Activated naive CD8-positive, alpha-beta T cell treated with anti-CD3 and anti-CD28 coated beads, Interleukin-2, amount 50 U/mL, for 24 hours (primary cell): ENCODE data around the gene GRHL3.
"Not testable (repeated sequence)": the region's sequence is repeated elsewhere in the genome, so short reads cannot be mapped to it uniquely, and the experiment has no call there.

Experiments
- ATAC-seq: fragments of 150-1000 bp; cut with Tn5 transposase; one replicate; pipeline ENCODE4 v1.10.0; 2021
- DNase-seq: peaks from one replicate; pipeline ENCODE4 v3.0.0; 2021
- H3K27ac Mint-ChIP-seq: one replicate; pipeline ENCODE4 v1.8.0; 2021; ENCODE audit warnings: mild to moderate bottlenecking, mixed read lengths
- H3K27me3 Mint-ChIP-seq: one replicate; pipeline ENCODE4 v1.8.0; 2021; ENCODE audit warnings: mixed read lengths
- H3K36me3 Mint-ChIP-seq: one replicate; pipeline ENCODE4 v1.8.0; 2021; ENCODE audit warnings: low read depth, mixed read lengths
- H3K4me1 Mint-ChIP-seq: one replicate; pipeline ENCODE4 v1.8.0; 2021; ENCODE audit warnings: mixed read lengths
- H3K4me3 Mint-ChIP-seq: one replicate; pipeline ENCODE4 v1.8.0; 2021; ENCODE audit warnings: mild to moderate bottlenecking, moderate library complexity, mixed read lengths
- H3K9me3 Mint-ChIP-seq: one replicate; pipeline ENCODE4 v1.8.0; 2021; ENCODE audit warnings: mixed read lengths

The GRHL3 gene

DNA sequence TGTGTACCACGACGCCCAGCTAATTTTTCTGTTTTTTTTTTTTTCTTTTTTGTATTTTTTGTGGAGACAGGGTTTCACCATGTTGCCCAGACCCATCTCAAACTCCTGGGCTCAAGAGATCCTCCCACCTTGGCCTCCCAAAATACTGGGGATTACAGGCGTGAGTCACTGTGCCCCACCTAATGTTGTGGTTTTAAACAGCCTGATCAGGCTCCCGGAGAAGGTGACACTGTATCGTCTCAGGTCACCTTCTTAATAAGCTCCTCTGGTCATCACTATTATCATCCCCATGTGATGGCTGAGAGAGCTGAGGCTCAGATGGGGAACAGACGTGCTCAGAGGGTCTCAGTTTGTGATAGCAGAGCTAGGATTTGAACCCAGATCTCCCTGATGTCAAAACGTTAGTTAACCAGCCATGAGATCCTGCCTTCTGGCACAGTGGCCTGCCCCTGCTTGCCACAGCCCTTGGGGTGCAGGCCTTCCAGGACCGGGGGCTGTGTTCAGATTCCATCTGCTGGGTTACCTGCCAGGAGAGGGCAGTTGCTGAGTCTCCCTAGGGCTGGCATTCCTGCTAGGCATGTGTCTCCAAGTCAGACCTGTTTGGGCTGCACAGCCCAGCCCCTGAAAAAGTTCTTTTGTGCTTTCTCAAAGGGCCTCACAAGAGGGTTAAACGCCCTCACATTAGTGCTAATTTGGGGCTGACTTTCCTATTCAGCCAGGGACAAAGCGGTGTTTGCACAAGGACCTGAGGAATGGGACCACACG lies 32.7 kb upstream of the GRHL3 start:
- ATAC-seq: no peak
- Mint-ChIP-seq H3K27me3 (no peaks in the 10 kb centered on the region), H3K4me3 (no peak overlapping the region), H3K9me3 (no peaks in the 10 kb centered on the region), H3K27ac (no peak overlapping the region), H3K36me3 (no peaks in the 10 kb centered on the region), H3K4me1 (no peaks in the 10 kb centered on the region)
- no peak for DNase-seq

DNA sequence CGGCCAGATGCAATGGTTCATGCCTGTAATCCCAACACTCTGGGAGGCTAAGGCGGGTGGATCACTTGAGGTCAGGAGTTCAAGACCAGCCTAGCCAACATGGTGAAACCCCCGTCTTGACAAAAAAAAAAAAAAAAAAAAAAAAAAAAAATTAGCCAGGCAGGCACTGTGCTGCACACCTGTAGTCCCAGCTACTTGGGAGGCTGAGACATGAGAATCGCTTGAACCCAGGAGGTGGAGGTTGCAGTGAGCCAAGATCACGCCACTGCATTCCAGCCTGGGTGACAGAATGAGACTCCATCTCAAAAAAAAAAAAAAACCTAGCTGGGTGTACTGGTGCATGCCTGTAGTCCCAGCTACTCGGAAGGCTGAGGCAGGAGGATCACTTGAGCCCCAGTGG lies 31.4 kb upstream of the GRHL3 start:
- ATAC-seq, H3K36me3 Mint-ChIP-seq, DNase-seq, H3K4me3 Mint-ChIP-seq, H3K27ac Mint-ChIP-seq, H3K27me3 Mint-ChIP-seq, H3K9me3 Mint-ChIP-seq, H3K4me1 Mint-ChIP-seq: not testable (repeated sequence)

DNA sequence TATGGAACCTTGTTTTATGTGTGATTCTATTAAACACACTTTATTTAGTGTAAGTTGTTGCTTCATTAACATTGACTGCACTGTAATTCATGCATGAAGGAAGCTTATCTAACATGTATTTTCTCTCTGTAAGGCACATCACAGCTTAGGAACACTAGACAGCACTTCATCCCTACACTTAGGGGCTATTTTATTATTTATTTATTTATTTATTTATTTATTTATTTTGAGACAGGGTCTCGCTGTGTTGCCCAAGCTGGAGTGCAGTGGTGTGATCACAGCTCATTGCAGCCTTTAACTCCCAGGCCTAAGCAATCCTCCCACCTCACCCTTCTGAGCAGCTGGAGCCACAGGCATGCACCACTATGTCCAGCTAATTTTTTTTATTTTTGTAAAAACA lies 30.7 kb upstream of the GRHL3 start:
- no peaks in the 10 kb centered on the region for H3K9me3 Mint-ChIP-seq
- H3K4me1 Mint-ChIP-seq: no peaks in the 10 kb centered on the region
- H3K36me3 Mint-ChIP-seq: no peaks in the 10 kb centered on the region
- H3K4me3 Mint-ChIP-seq: no peak overlapping the region
- H3K27me3 Mint-ChIP-seq: peaks cover 2% of the 10 kb centered on the region
- DNase-seq (no peak), ATAC-seq (no peak)
- H3K27ac Mint-ChIP-seq: no peak overlapping the region

DNA sequence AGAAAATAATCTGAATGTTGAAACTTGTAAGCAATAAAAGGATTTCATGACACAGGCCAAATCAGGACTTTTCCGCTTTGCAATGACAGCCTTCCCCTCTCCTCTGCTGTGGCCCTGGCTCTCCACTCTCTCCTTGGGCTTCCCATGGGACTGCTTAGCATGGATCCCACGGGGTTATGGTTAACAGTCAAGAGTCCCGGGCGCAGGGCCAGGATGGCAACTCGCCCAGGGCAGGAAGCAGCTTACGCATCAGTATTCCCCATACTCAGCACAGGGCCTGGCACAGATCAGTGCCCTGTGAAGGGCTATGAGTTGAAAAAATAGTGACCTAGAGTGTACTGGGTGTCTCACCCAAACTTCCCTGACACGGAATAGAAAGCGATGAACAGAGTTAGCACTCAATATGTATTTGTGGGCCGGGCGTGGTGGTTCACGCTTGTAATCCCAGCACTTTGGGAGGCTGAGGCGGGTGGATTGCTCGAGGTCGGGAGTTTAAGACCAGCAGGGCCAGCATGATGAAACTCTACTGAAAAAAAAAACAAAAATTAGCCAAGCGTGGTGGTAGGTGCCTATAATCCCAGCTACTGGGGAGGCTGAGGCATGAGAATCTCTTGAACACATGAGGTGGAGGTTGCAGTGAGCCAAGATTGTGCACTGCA lies 29.1 kb upstream of the GRHL3 start:
- no peak for ATAC-seq
- DNase-seq: no peak
- no peak overlapping the region for H3K27ac Mint-ChIP-seq
- H3K4me1 Mint-ChIP-seq: no peaks in the 10 kb centered on the region
- H3K9me3 Mint-ChIP-seq: no peaks in the 10 kb centered on the region
- H3K36me3 Mint-ChIP-seq: no peaks in the 10 kb centered on the region
- no peak overlapping the region for H3K4me3 Mint-ChIP-seq
- peaks cover 2% of the 10 kb centered on the region for H3K27me3 Mint-ChIP-seq

DNA sequence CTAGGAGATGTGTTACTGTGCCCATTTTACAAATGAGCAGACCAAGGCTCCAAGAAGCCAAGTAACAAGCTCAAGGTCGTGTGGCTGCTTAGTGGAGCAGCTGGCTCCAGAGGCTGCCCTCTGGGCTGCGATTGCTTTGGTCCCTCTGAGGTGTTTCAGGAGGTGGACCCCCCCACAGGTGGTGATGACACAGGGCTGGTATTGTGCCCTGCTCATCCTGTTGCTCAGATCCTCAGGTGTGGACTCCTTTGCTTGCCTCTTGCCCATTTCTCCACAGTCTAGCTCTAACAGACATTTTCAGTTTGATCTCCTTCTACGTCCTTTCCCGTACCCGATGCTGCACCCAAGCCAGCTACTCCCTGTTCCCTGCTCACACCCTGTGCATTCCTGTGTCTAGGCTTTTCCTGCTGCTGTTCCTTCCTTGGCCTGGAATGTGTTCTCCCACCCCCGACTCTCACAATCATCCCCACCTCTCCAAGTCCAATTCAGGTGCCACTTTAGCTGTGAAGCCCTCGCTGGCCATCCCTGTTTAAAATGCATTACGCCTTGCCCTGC lies 28.1 kb upstream of the GRHL3 start:
- Mint-ChIP-seq H3K4me1 (no peaks in the 10 kb centered on the region), H3K4me3 (no peak overlapping the region), H3K9me3 (no peaks in the 10 kb centered on the region), H3K27ac (no peak overlapping the region), H3K27me3 (peaks cover 8% of the 10 kb centered on the region), H3K36me3 (no peaks in the 10 kb centered on the region)
- ATAC-seq (no peak), DNase-seq (no peak)

DNA sequence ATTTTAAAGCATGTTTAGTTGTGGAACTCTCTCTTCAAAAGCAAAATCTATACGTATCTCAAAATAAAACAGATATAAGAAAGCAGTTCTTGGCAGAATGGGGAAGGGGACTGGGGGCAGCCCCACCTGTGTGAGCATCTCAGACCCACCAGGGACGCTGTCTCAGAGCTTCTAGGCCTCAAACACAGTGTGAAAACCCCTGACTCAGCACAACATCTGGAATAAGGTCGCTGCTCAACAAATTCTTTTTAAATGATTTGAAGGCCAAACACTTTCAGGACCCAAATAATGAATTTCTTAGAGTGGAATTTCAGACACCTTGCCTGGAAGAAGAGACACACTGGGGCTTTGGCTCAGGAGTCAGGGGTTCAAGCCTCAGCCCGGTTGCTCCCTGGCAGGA lies 27.1 kb upstream of the GRHL3 start:
- Mint-ChIP-seq H3K27me3 (peaks cover 8% of the 10 kb centered on the region), H3K4me3 (no peak overlapping the region), H3K36me3 (no peaks in the 10 kb centered on the region), H3K27ac (no peak overlapping the region), H3K9me3 (no peaks in the 10 kb centered on the region), H3K4me1 (no peaks in the 10 kb centered on the region)
- DNase-seq: no peak
- ATAC-seq: no peak

DNA sequence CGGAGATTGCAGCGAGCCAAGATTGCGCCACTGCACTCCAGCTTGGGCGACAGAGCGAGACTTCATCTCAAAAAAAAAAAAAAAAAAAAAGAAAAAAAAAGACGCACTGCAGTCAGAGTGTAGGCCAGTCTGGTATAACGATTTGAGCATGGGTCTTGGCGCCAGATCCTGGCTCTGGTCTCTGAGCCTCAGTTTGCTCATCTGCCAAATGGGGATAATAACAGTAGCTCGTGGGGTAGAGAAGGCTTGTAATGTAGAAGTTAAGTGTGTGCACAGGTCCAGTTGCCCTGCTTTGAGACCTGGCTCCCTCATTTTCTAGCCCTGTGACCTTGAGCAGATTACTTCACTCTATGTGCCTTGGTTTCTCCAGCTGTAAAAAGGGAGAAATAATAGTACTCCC lies 26.3 kb upstream of the GRHL3 start:
- ATAC-seq: no peak
- no peak for DNase-seq
- Mint-ChIP-seq H3K36me3 (no peaks in the 10 kb centered on the region), H3K27me3 (peaks cover 8% of the 10 kb centered on the region), H3K4me1 (no peaks in the 10 kb centered on the region), H3K9me3 (no peaks in the 10 kb centered on the region), H3K4me3 (no peak overlapping the region), H3K27ac (no peak overlapping the region)

DNA sequence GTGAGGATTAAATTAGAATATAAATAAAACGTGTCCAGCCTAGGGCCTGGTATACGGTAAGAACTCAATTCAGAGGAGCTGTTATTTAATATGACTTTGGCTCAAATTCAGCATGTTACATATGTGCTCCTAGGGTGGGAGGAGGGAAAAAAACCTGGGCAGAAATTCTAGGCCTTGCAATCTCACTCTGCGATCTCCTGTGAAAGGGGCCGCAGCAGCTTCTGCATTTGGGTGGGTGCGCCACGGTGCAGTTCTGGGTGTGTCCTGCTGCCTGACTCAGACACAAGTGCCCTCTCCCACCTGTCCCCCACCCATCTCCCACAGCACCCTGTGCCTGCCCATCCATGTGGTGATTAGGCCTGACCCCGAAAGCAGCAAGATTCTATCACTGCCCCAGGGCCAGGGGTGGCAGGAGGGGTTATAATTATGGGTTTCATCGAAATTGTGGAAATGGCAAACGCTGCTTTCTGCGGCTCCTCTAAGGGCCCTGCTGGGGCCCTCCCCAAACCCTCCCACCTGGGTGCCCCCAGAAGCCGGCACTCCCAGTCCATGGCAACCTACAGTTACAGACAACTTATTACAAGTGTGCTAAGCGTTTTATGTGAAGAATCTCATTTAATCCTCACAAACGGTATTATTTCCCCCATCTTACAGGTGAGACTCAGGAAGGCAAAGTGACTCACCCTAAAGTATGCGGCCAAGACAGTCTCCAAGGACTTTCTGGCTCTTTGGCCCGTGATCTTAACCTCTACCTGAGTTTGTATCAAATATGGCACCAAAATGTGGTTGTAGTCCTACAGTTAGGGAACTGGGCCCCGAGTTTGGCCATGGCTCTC lies 25.5 kb upstream of the GRHL3 start:
- DNase-seq: no peak
- H3K27me3 Mint-ChIP-seq: peaks cover 13% of the 10 kb centered on the region
- no peaks in the 10 kb centered on the region for H3K9me3 Mint-ChIP-seq
- no peaks in the 10 kb centered on the region for H3K4me1 Mint-ChIP-seq
- H3K36me3 Mint-ChIP-seq: no peaks in the 10 kb centered on the region
- H3K27ac Mint-ChIP-seq: no peak overlapping the region
- no peak overlapping the region for H3K4me3 Mint-ChIP-seq
- ATAC-seq: no peak

DNA sequence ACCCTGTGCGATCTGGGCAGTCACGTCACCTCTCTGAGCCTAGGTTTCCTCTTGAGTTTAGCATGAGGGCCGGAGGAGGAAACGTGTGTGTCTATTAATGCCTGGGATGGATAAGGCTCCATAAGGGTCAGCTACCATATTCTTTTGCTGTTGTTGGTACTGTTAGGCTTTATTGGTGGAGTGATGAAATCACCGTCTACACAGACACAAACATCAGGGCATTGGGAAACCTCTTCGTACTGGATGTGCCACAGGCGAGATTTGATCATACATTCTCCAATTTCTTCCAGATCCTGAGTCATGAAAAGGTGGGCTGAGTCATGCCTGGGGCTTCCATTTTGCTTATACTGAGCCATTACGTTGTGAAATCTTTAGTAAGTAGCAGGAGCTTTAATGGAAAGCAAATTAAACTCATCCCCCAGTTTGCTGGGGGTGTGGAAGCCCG lies 24.9 kb upstream of the GRHL3 start:
- no peak overlapping the region for H3K27ac Mint-ChIP-seq
- H3K4me1 Mint-ChIP-seq: no peaks in the 10 kb centered on the region
- peaks cover 19% of the 10 kb centered on the region for H3K27me3 Mint-ChIP-seq
- no peaks in the 10 kb centered on the region for H3K36me3 Mint-ChIP-seq
- H3K4me3 Mint-ChIP-seq: no peak overlapping the region
- ATAC-seq: no peak
- H3K9me3 Mint-ChIP-seq: no peaks in the 10 kb centered on the region
- DNase-seq: no peak

DNA sequence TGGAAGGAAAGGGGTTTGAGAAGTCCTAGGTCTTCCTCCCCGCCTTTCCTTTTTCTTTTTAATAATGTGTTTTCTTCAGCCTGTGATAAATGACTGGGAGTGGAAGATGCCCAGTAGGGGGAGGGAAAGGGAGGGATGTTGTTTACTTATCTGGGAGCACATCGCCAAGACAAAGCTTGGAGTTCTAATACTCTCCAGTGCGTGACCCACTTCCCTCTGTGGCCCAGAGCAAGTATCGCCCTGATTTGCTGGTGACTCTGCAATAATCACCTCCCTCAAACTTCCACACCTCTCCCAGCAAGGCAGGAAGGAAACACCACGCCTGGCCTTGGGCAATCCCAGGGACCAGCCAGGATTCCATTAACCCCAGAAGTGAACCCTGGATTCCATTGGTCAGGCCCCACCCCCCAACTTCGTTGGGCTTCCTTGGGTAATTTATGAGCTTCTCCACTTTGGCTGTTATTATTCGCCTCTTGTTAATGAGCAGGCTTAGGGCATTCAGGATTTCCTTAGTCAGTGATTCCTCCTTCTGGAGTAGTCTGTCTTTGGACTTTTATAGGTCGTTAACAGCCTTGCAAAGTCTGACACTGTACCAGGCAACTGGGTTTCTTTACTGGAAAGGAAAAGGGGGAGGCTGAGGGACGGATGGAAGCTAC lies 24.3 kb upstream of the GRHL3 start:
- Mint-ChIP-seq H3K27ac (no peak overlapping the region), H3K36me3 (no peaks in the 10 kb centered on the region), H3K4me1 (no peaks in the 10 kb centered on the region), H3K4me3 (no peak overlapping the region), H3K9me3 (no peaks in the 10 kb centered on the region), H3K27me3 (peaks cover 20% of the 10 kb centered on the region)
- ATAC-seq (no peak), DNase-seq (no peak)

DNA sequence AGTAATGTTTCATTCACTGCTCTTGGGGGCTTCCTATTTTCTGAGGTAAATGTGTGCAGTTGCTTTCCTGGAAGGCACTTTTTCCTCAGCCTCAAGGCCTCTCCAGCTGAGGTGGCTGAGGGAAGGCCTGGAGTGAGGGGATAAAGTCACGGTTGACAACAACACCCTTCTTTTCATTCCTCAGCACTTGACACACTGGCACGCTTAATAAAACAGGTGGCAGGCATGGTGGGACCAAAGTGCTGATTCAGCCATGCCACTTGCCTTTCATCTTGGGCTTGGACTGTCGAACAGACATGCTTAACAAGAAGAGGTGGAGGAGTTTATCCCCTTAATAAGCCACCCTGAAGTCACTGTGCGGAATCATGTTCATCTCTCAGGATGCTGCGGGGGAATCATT lies 23.6 kb upstream of the GRHL3 start:
- H3K4me1 Mint-ChIP-seq: no peaks in the 10 kb centered on the region
- H3K4me3 Mint-ChIP-seq: no peak overlapping the region
- no peaks in the 10 kb centered on the region for H3K36me3 Mint-ChIP-seq
- H3K27me3 Mint-ChIP-seq: peaks cover 23% of the 10 kb centered on the region
- H3K27ac Mint-ChIP-seq: no peak overlapping the region
- DNase-seq (no peak), ATAC-seq (no peak)
- H3K9me3 Mint-ChIP-seq: no peaks in the 10 kb centered on the region

DNA sequence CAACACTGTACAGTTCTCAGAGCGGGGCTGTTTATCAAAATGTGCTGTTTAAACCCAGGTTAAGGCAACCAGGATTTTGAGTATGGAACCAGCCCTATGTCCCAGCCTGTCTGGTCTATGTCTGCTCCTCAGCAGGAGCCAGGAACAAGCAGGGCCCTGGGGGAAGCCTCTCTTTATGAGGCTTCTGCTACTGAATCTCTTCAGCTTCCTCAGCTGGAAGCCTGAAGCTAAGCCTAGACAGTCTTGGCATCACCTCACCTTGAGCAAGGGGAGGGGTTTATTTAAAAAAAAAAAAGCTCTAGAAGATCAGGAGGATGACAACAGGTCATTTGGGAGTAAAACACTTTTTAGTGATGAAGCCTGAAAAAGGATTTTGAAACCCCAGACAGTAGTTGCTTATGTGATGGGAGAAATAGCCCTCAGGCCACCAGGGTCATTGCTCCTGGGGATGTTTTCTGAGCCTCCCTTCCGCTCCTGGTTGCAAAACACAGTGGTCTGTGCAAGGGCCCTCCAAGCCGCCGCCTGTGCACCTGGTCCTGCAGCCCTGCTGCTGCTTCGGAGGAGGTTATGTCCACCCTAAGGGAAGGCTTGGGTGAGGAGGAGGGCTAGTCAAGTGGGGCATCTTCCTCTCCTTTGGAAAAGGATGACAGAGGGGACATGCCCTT lies 21.8 kb upstream of the GRHL3 start:
- DNase-seq (no peak), ATAC-seq (no peak)
- Mint-ChIP-seq H3K36me3 (no peaks in the 10 kb centered on the region), H3K4me3 (no peak overlapping the region), H3K9me3 (no peaks in the 10 kb centered on the region), H3K27ac (no peak overlapping the region), H3K27me3 (peaks cover 31% of the 10 kb centered on the region), H3K4me1 (no peaks in the 10 kb centered on the region)

DNA sequence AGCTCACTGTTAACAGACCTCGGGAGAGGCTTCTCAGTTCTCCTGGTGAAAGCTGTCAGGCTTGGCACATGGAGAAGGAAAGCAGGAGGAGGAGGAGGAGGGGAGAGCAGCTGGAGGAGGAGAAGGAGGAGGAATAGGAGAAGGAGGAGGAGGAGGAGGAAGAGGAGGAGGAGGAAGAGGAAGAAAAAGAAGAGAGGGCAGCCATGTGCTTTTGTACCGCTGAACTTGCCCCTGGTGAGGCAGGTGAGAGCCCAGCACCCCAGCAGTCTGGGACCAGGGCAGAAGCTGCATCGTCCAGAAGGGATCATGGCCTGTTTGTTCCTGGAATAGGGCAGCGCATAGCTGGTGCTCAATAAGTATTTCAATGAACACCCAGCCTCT lies 21.3 kb upstream of the GRHL3 start:
- Mint-ChIP-seq H3K4me3 (no peak overlapping the region), H3K27ac (no peak overlapping the region), H3K9me3 (no peaks in the 10 kb centered on the region), H3K4me1 (no peaks in the 10 kb centered on the region), H3K27me3 (peaks cover 36% of the 10 kb centered on the region), H3K36me3 (no peaks in the 10 kb centered on the region)
- ATAC-seq (no peak), DNase-seq (no peak)

DNA sequence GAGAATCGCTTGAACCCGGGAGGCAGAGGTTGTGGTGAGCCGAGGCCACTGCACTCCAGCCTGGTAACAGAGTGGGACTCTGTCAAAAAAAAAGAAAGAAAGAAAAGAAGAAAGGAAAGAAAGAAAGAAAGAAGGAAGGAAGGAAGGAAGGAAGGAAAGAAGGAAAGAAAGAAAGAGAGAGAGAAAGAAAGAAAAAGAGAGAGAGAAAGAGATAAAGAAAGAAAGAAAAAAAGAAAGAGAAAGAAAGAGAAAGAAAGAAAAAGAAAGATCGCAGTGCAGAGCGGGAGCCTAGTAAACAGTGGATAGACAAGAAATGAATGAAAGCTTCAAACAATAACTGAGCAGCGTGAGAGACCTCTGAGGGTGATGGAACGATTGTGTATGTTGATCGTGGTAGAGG lies 20.6 kb upstream of the GRHL3 start:
- peaks cover 36% of the 10 kb centered on the region for H3K27me3 Mint-ChIP-seq

More for the DNA sequence above, 20.6 kb upstream of the GRHL3 start:
- H3K36me3 Mint-ChIP-seq: no peaks in the 10 kb centered on the region
- DNase-seq: no peak
- H3K4me1 Mint-ChIP-seq: no peaks in the 10 kb centered on the region
- no peak overlapping the region for H3K27ac Mint-ChIP-seq
- ATAC-seq: no peak
- H3K9me3 Mint-ChIP-seq: no peaks in the 10 kb centered on the region
- H3K4me3 Mint-ChIP-seq: no peak overlapping the region
